ENCODE results near the gene FBXO28. TPM values are rescaled to one million over a fixed set of nuclear protein-coding genes. Genes with fewer than 3 reads are reported as not detected.

FBXO28 gene
- total RNA-seq, 1 donor from 2014 or later = 52.1 TPM

GRCh38 chr1:224173523-224173922 is 59.6 kb downstream of the FBXO28 start:
- peaks cover 9% of the 10 kb centered on the region for H3K9me3 Mint-ChIP-seq
- H3K27ac ChIP-seq = no peak overlapping the region
- peaks cover 10% of the 10 kb centered on the region for H3K27me3 ChIP-seq

DNA sequence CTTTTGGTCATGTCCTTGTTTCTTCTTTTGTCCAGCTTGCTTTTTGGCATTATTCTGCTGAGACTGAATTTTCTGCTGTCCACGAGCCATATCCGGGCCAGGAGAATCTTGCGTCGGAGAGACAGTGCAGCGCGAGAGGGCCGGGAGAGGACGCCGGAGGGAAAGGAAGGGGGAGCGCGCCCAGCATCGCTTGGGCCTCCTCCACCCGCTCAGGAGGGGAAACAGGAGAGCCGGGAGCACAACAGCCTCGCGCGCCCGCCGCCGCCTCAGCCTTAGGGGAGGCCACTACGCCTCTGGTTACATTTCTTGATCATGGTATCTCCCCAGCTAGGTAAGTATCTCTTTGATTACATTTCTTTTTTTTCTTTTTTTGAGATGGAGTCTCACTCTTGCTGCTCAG is 61.7 kb downstream of the FBXO28 start:
- Histone ChIP-seq H3F3A (ENCODE audit: low read depth) (no peaks in the 10 kb centered on the region), H3K27ac (no peak overlapping the region), H3K36me3 (no peaks in the 10 kb centered on the region), H4K20me1 (ENCODE audit: low read depth) (no peaks in the 10 kb centered on the region), H3K9me3 (ENCODE audit: low read depth) (no peaks in the 10 kb centered on the region), H3K4me2 (peak overlapping the region; percentile 74), H3K9ac (no peak overlapping the region), H3K79me2 (ENCODE audit: low read depth) (no peaks in the 10 kb centered on the region), H3K4me1 (no peaks in the 10 kb centered on the region), H3K27me3 (peaks cover 10% of the 10 kb centered on the region), H3K4me3 (peak overlapping the region; percentile 28), H2AFZ (replicated peaks) (peak overlapping the region; percentile 78)
- peak; percentile 73 for DNase-seq (ENCODE audit: low spot score)
- Mint-ChIP-seq H3K4me1 (peaks cover 9% of the 10 kb centered on the region), H3K27ac (peak overlapping the region; percentile 81), H3K36me3 (peaks cover 1% of the 10 kb centered on the region), H3K27me3 (ENCODE audit: insufficient read depth, low read depth) (peaks cover 2% of the 10 kb centered on the region), H3K9me3 (peaks cover 5% of the 10 kb centered on the region), H3K4me3 (peak overlapping the region; percentile 75)
- TF ChIP-seq CTCF (IDR thresholded peaks at IDR 0.05) (no peak), EZH2 (IDR thresholded peaks at IDR 0.05) (no peak), EZH2phosphoT487 (IDR thresholded peaks at IDR 0.05) (no peak)

More at GRCh38 chr1:224173523-224173922, 59.6 kb downstream of the FBXO28 start:
- peaks cover 1% of the 10 kb centered on the region for H3K36me3 Mint-ChIP-seq
- Histone ChIP-seq H4K20me1 (ENCODE audit: low read depth) (no peaks in the 10 kb centered on the region), H3K36me3 (no peaks in the 10 kb centered on the region), H3K4me2 (no peak overlapping the region), H3K9me3 (ENCODE audit: low read depth) (no peaks in the 10 kb centered on the region), H3F3A (ENCODE audit: low read depth) (no peaks in the 10 kb centered on the region), H2AFZ (replicated peaks) (no peak overlapping the region), H3K79me2 (ENCODE audit: low read depth) (no peaks in the 10 kb centered on the region), H3K4me3 (no peak overlapping the region), H3K9ac (no peak overlapping the region), H3K4me1 (no peaks in the 10 kb centered on the region)
- no peak for TF ChIP-seq EZH2phosphoT487 (IDR thresholded peaks at IDR 0.05)
- no peak for TF ChIP-seq CTCF (IDR thresholded peaks at IDR 0.05)
- no peak for TF ChIP-seq EZH2 (IDR thresholded peaks at IDR 0.05)
- no peak overlapping the region for H3K27ac Mint-ChIP-seq
- H3K27me3 Mint-ChIP-seq (ENCODE audit: insufficient read depth, low read depth) = peaks cover 2% of the 10 kb centered on the region
- DNase-seq (ENCODE audit: low spot score) = no peak
- H3K4me1 Mint-ChIP-seq = peaks cover 9% of the 10 kb centered on the region
- no peak overlapping the region for H3K4me3 Mint-ChIP-seq

- Mint-ChIP-seq H3K36me3 (no peaks in the 10 kb centered on the region), H3K9me3 (no peaks in the 10 kb centered on the region)
- H3K9ac ChIP-seq = no peak overlapping the region
These were observed 63.6 kb downstream of the FBXO28 start for GRCh38 chr1:224177356-224177999.

More at GRCh38 chr1:224177356-224177999, 63.6 kb downstream of the FBXO28 start:
- peaks cover 10% of the 10 kb centered on the region for H3K27me3 ChIP-seq
- no peak overlapping the region for H2AFZ ChIP-seq (replicated peaks)
- no peaks in the 10 kb centered on the region for H3K9me3 ChIP-seq (ENCODE audit: low read depth)
- no peak for TF ChIP-seq EZH2phosphoT487 (IDR thresholded peaks at IDR 0.05)
- TF ChIP-seq EZH2 (IDR thresholded peaks at IDR 0.05) = no peak
- TF ChIP-seq CTCF (IDR thresholded peaks at IDR 0.05) = no peak
- Mint-ChIP-seq H3K4me1 (peaks cover 15% of the 10 kb centered on the region), H3K4me3 (no peak overlapping the region), H3K27me3 (ENCODE audit: insufficient read depth, low read depth) (peaks cover 4% of the 10 kb centered on the region), H3K27ac (no peak overlapping the region)
- no peaks in the 10 kb centered on the region for H4K20me1 ChIP-seq (ENCODE audit: low read depth)
- peaks cover 9% of the 10 kb centered on the region for H3F3A ChIP-seq (ENCODE audit: low read depth)
- H3K4me3 ChIP-seq = no peak overlapping the region
- no peaks in the 10 kb centered on the region for H3K36me3 ChIP-seq
- no peak overlapping the region for H3K27ac ChIP-seq
- no peak overlapping the region for H3K4me2 ChIP-seq
- H3K79me2 ChIP-seq (ENCODE audit: low read depth) = no peaks in the 10 kb centered on the region
- peaks cover 5% of the 10 kb centered on the region for H3K4me1 ChIP-seq
- DNase-seq (ENCODE audit: low spot score) = no peak
